Activated CD8-positive, alpha-beta memory T cell treated with anti-CD3 and anti-CD28 coated beads for 24 hours (primary cell): ENCODE results near the gene AGXT.

Experiments used
- DNase-seq: peaks from one replicate; pipeline ENCODE4 v3.0.0-alpha.2; 2020

The AGXT gene

GRCh38 chr2:240899468-240899865 is 30.8 kb downstream of the AGXT start:
- no peak for DNase-seq

GRCh38 chr2:240900141-240900860 is 31.7 kb downstream of the AGXT start:
- no peak for DNase-seq

- no peak for DNase-seq
Observed at GRCh38 chr2:240901986-240902614, 33.5 kb downstream of the AGXT start.

DNA sequence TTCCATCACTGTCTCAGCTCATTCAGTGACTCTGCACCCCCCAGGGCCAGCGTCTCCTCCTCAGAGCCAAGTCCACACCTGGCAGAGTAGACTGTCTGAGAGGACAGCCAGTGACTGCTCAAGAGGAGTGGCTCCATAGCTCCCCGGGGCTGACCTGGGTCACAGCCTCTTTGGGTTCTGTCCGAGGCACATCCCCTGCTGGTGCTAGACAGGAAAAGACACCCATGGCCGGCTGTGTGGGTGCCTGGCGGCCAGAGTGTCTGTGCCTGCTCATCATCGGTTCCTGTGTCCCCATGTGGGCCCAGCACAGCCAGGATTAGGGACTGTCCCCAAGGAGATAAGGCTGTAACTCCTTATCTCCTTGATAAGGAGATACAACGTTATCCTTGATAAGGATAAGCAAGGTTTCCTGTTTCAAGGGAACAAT is 34.0 kb downstream of the AGXT start:
- DNase-seq = no peak

- no peak for DNase-seq
Observed at GRCh38 chr2:240903191-240904060, 34.8 kb downstream of the AGXT start.

DNA sequence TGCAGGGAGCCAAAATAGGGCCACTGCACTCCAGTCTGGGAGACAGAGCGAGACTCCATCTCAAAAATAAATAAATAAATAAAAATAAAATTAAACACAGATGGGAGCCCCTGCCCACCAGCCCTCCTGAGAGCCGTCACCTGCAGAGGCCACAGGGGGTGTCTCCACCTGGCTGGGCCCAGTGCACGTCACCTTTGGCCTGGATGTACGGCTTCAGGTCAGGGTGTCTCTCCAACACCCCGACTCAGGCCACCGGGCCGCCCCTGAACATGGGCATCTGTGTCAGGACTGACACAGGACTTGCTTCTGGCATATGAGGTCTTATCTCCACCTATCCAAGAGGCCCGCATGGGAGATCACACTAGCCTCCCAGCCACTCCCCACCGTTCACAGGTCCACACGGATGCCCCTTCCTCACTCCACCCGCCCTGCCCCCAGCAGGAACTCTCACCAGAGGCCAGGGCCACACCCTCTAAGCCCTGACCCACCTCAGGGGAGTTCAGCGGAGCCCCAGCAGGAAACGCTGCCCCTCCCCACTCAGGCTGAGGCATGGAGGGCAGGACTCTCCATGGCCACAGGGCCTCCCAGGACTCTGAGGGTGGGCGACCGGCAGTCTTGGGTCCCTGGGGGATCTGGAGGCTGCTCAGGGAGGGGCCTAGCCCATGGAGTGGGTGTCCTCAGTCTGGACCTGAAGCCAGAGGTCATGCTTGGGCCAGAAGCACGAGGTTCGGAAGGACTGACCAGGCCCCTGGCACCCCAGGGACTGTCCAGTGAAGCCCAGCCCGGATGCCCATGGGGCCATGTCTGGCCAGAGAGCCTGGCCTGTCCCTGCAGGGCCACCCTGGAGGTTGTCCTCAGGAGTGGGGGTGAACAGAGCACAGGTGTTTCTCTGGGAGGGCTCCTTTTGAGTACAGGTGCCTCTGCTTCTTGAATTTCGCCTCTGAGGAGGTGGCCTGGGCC is 35.9 kb downstream of the AGXT start:
- DNase-seq = no peak

DNA sequence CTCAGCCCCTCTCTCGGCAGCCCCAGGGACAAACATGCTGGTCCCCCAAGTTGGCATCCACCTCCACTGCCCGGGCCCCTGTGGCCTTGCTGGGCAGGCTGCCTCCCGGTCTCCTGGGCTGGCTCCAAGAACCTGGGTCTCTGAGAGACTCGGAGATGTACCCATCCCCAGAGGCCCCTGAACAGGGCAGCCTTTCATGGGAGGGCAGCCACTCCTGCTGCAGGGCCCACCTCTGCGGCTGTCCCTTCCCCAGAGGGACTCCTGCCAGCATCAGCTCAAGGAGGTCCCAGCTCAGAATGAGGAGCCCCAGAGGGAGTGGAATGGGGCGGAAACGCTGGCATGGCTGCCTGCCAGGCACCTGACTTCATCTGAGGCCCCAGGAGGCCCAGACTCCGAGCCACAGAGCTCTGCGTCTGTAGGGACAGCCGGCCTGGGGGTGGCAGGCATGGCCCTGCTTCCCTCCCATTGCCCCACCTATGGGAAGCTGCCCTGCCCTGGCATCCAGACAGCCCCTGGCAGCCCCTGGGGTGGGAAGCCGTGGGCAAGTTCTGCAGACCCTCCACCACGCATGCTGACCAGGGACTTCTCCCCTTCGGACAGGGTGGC is 36.7 kb downstream of the AGXT start:
- no peak for DNase-seq

GRCh38 chr2:240906141-240906910 is 37.7 kb downstream of the AGXT start, which contains the start of gene CROCC2:
TSS of gene CROCC2 (plus strand) at chr2:240906336. CDS start at chr2:240906514, 178 bp downstream.
- DNase-seq = no peak

- DNase-seq = no peak
Observed at GRCh38 chr2:240906911-240907590, 38.4 kb downstream of the AGXT start.

GRCh38 chr2:240909216-240909974 is 40.8 kb downstream of the AGXT start:
- DNase-seq = no peak

- no peak for DNase-seq
Observed at GRCh38 chr2:240911641-240912265, 43.1 kb downstream of the AGXT start.

- no peak for DNase-seq
Observed at GRCh38 chr2:240912878-240913809, 44.5 kb downstream of the AGXT start.

- peak; percentile 88 for DNase-seq
Observed at GRCh38 chr2:240913810-240914644, 45.4 kb downstream of the AGXT start.

DNA sequence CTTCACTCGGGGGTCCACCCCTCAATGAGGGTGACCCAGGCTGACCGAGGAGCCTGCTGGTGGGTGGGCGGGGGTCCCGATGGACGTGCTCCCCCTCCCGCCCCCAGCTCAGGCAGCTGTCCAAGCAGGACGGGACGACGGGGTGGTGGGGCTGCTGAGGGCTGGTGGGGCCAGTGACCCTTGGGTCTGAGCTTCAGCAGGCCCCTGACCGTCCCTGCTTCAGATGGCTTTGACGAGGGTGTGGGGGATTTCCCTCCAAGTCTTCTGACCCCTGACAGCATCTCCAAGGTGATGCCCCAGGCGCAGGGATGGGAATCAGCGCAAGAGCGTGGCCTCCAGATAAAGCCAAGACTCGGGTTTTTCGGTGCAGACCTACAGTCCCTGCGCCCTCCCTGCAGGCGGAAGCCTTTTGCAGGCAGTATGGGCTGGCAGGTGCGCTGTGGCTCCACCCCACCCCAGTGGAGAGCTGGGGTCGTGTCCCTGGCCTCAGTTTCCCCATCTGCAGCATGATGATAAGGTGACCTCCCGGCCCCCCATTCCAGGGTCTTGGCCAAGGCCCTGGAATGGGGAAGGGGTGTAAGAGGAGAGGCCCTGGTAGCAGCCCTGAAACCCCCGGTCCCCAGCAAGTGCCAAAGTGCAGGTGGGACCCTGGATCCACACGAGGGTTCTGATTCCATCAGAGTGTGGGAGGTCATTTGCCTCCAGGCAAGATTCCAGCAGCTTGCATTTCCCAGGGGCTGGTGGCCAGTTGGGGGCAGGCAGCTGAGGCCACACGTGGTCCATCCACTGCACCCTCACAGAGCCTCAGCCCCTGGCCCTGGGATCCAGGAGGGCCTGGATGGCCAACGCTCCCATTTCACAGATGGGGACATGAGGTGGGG is 46.3 kb downstream of the AGXT start:
- no peak for DNase-seq

- DNase-seq = no peak
Observed at GRCh38 chr2:240915526-240916341, 47.1 kb downstream of the AGXT start.
